NCI-H2227 (cell line): ENCODE data around the gene IGSF9B.

Experiments
- DNase-seq: peaks from one replicate; lab custom pipeline; 2025; ENCODE audit not compliant: unreplicated experiment; lab: John Stamatoyannopoulos, UW

Gene IGSF9B

DNA sequence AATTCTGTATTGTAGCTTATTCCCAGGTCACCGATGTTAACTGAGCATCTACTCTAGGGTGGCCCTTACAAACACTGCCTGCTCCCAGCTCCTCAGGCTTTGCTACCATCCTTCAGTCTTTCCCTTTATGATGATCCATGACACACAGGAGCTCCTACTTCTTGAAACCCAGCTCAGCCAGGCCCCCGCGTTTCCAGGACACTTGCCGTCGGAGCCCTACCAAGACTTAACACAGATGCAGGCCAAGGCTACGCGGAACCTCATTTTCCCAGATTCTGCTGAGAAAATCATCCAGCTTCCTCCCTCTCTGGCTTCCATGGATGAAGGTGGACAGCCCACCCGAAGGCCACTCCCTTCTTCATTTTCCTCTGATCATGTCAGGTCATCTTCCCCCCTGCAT lies 18.6 kb downstream of the IGSF9B start:
- DNase-seq: no peak

DNA sequence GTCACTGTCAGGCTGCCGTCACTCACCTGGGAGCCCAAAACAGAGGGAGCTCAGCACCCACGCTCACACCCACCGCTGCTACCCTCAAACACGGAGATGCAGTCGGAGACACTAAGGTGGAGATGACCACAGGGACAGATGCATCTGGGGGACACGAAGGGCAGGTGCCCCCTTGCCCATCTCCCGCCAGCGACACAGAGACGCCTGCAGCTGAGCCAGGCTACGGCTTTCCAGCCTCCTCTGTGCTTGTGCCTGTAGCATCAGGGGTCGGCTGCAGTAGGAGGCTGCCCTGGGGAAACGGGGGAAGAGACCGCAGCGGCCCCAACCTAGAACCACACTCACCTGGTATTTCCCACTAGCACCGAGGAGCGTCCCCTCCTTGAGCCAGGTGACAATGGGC lies 19.3 kb downstream of the IGSF9B start:
- DNase-seq: no peak

GRCh38 chr11:133937015-133937414 lies 19.8 kb downstream of the IGSF9B start:
- DNase-seq: no peak

DNA sequence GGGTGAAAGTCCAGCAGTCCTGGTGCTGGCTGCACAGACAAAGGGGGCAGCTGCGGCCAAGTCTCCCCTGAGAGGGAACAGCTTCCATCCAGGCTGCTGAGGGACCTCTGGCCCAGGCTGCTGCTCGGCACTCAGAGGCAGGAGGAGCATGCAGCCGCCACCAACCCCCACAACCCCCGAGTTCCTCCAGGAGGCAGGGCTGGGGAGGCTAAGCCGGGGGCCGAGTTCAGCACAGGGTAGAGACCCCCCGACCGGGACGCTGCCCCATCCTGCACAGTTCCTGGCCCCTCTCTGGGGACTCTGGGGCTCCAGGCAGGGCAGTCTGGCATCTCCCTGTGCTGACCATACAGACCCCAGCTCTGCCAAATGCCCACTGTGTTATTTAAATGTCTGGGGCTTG lies 20.2 kb downstream of the IGSF9B start:
- no peak for DNase-seq

GRCh38 chr11:133936136-133936535 lies 20.6 kb downstream of the IGSF9B start:
- DNase-seq: no peak

GRCh38 chr11:133935551-133935910 lies 21.2 kb downstream of the IGSF9B start:
- no peak for DNase-seq

DNA sequence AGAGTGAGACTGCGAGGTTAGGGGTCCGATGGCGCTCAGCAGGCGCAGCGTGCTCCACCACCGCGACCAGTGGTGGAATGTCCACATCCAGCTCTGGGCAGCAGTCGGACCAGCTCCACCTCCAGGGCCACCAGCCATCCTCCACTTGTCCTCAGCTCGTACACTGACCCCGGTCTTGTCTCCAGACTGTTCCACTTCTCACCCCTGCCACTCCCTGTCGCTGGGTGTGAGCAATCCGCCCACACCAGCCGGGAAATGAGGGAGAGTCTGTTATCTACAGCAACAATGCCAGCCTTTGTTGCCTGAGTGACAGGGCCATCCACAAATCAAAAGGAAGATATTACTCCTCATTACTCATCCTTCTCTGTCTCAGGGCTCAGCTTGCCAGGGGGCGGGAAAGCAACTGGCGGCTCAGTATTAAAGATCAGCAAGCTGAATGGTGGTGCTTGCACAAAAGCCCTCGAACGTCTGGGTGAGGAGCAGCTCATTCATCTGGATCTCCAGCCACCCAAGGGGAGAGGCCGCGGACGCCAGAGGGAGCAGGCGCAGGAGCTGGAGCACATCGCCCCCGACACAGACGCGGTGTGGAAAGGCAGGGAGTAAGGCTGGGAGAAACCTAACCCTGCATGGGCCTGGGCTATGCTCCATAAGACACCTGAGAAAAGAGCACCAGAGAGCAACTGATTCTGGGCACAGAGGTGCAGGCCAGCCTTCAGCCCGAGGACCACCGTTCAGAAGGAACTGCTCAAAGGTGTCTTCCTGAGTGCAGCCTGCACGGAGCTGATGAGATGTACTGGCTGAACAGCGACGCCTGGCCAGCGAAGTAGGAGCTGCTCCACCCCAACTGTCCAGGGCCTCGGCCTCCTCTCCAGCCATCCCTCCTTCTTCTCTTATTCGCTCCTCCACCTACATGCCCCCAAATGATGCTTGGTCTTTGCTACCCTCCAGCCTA lies 21.9 kb downstream of the IGSF9B start:
- peak; percentile 30 for DNase-seq

DNA sequence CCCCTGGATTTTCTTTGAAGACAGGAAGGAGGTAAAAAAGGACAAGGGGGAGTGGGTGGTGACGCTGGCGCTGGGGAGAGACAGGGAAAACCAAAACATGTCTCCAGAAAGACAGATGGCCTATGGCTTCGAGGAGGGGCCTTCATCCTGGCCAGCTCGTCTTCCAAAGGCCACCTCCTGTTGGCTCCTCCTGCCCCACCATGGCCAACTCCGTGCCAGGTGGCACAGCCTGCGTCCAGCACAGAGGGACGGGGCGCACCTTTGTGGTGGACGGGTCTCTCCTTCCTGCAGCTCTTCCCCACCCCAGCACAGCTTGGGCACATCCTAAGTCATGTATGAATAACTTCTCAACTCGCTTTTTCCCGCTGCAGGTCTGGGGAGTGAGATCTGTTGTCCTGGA lies 22.7 kb downstream of the IGSF9B start:
- DNase-seq: no peak

DNA sequence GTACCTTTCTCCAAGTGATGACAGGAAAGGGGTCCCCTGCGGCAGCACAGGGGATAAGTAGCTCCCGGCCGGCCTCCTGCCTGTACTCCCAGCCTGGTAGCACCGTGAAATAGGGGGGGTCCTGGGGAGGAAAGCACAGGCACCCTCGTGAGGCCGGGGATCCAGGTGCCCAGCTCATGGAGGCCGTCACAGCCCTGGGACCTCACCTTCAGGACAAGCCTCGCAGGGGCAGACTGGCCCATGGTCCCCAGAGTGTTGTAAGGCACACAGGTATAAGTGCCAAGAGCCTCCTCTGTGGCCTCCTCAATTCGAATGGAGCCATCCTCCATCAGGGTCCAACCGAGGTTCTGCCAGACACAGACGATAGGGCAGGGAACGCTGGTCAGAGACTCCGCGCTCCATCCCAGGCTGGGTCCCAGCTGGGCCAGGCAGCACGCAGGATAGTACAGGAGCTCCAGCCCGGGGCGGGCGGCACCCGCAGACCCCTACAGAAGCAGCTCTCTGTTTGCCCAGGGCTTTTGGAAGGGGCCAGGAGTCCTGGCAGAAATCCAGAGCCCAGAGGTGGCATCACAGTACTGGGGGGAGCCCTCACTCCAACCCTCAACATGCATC lies 25.2 kb downstream of the IGSF9B start:
- no peak for DNase-seq

DNA sequence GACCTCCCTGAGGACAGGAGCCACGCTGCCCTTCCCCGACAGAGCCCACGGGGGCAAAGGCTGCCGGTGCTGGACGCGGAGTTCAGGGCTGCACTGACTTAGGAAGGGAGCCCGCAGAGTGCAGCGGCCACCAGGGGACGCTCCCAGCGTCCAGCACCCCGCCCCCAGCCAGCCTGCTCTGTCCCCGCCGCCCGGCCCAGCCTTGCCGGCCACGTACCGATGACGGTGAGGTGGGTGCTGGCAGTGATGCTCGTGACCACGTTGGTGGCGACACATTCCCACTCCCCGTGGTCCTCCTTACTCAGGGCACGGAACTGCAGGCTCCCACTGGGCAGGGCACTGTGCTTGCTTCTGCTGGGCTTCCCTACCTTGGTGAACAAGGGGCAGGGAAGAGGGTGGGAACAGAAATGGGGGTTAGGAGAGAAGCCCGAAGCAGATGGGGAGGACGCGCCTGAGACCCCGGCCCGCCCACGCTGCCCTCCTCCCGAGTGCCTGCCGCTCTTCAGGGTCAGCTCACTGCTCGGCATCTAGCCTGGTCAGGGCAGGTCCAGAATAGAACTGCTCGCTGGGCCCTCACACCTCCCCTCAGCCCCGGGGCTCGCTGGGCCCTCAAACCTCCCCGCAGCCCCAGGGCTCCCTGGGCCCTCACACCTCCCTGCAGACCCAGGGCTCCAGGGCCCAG lies 25.9 kb downstream of the IGSF9B start:
- DNase-seq: no peak

- DNase-seq: no peak
Measured at GRCh38 chr11:133930053-133930766, 26.6 kb downstream of the IGSF9B start.

- DNase-seq: no peak
Measured at GRCh38 chr11:133929401-133930052, 27.2 kb downstream of the IGSF9B start.

DNA sequence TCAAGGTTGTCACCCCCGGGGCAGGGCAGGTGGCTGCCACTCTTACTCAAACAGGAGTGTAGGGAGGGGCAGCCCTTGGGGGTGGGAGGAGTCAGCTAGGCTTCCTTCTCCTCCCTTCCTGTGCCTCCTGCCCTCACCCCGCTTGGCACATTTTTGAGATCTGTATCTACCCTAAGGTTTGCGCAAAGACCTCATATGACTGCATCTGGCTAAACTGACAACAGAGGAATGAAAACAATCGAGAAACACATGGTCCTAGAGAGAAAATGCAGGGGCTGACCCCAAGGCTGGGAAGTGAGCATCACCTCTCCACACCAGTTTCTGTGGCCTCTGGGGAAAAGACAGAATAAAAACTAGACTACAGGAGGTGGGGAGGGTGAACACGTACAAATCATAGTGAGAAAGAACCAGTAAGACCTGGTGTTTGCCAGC lies 28.1 kb downstream of the IGSF9B start:
- no peak for DNase-seq

- DNase-seq: peak; percentile 76
Measured at GRCh38 chr11:133927690-133928627, 28.8 kb downstream of the IGSF9B start.

DNA sequence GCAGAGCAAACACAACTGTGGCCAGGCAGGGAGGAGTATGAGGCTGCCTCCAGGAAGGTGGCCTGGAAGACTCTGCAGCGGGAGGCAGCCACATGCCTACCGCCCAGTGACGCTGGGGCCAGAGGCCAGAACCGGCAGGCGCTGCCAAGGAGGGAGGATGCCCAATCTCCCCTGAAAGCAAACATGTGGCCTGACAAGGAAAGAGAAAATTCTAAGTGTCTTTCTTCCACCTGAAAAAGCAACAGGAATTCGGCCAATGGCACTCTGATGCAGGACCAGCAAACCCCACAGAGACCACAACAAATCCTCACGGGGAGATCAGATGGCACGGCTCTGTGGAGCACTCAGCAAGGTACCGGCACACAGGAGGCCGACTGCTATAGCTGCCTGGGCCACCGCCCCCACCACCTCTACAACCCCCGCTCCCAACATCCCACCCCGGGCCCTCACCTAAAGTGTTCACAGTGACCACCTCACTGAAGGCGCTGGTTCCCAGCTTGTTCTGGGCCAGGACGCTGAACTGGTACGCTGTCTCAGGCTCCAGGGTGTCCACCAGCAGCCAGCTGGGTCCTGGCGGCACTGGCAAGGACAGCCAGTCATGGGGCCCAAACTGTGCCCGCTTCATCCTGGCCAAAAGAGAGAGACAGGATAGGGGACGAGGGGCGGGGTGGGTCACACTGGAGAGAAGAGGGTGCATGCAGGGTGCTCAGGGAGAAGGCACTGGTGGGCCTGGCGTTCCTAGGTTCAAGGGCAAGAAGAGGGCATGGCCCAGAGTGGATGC lies 30.1 kb downstream of the IGSF9B start:
- DNase-seq: no peak

DNA sequence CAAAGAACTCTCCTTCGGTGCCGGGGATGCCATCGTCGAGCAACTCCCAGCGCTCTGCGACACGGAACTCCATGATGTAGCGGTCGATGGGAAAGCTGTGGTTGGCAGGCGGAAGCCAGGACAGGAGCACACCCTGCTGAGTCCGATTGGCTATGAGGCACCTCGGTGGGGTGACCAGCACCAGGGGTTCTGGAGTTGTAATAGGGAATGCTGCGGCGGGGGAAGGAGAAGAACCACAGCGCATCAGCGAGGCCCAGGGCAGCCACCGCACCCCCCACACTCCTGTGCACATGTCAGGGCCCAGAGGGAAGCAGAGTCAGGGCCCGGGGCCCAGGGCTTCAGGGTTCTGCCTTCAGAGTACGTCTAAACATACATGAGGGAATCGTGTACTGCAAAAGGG lies 31.0 kb downstream of the IGSF9B start:
- no peak for DNase-seq

DNA sequence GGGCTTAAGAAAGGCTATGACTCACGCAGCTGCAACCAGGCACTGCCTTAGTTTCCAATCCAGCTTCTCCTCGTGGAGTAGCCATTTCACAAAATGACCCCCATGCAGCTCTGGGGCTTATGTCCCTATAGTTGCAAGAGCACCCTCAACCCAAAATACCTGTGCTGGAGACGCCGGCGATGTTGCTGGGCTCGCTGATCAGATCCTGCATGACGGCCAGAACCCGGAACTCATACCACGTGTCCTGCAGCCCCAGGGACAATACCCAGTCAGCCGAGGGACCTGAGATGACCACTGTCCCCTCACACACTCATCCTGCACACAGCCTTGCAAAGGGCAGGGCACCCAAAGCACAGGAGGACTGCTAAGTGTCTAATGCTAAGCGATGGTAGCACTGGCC lies 32.1 kb downstream of the IGSF9B start:
- DNase-seq: no peak

DNA sequence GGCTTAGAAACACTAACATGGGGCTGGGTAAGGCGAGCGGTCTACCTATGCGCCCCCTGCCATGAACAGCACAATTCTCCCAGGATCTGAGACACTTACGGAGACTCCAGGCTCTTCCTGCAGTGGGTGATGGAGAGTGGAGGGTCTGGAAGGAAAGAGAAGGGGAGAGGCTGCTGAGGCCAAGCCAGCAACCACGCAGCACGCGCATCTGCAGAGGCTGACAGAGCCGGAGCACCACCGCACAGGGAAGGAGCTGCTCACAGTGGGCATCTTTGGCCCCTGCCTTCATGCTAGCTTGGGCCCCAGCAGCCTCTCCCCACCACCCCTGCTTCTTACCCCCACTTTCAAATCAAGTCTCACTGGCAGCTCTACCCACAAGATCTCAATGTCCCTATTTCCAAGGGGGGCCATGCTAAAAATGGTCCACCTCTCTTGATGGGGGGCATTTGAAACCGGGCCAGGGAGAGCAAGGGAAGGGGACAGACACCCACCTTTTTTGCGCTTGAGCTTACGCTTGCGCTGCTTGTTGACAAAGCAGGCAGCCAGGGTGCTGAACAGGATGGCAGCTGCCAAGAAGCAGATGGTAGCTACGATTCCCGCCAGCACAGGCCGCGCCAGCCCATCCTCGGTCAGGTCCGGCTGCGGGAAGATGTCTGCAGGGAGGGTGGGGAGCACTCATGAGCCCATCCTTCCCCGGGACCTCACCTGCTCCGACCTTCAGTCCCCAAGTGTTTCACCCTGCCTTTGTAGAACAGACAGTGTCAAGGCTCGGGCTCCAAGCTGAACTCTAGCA lies 34.5 kb downstream of the IGSF9B start:
- DNase-seq: no peak
